ENCODE results near the gene AGAP9.
"Not testable (repeated sequence)": the region's sequence is repeated elsewhere in the genome, so short reads cannot be mapped to it uniquely, and the experiment has no call there.

GRCh38 chr10:47491600-47491999 lies 31.8 kb downstream of the AGAP9 start, which contains the start of gene FAM25G:
- TF ChIP-seq CTCF (IDR thresholded peaks at IDR 0.05; ENCODE audit: low read depth, low read length); MYC (IDR thresholded peaks at IDR 0.05; ENCODE audit: low read depth, low read length); POLR2A (IDR thresholded peaks at IDR 0.05; ENCODE audit: extremely low read depth, insufficient read length): not testable (repeated sequence)
- TF ChIP-seq, protein P1, sequence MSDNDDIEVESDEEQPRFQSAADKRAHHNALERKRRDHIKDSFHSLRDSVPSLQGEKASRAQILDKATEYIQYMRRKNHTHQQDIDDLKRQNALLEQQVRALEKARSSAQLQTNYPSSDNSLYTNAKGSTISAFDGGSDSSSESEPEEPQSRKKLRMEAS (IDR thresholded peaks at IDR 0.05; ENCODE audit: low read depth, low read length) = not testable (repeated sequence)

Data from NB4 (cell line).